GM19099 (cell line): ENCODE data around the gene RLF.

ENCODE experiments used
- POLR2A ChIP-seq: IDR thresholded peaks from 3 replicates; pipeline ENCODE4 v1.6.1; 2011; ENCODE audit warnings: low read depth; ENCODE audit not compliant: insufficient read length; ENCODE audit errors: extremely low read depth

RLF gene

GRCh38 chr1:40221977-40222772 is 61.0 kb downstream of the RLF start:
- TF ChIP-seq POLR2A, result no peak

- TF ChIP-seq POLR2A, result no peak
Measured at GRCh38 chr1:40224040-40224439, 62.9 kb downstream of the RLF start.

- TF ChIP-seq POLR2A, result no peak
Measured at GRCh38 chr1:40226192-40226591, 65.0 kb downstream of the RLF start.

DNA sequence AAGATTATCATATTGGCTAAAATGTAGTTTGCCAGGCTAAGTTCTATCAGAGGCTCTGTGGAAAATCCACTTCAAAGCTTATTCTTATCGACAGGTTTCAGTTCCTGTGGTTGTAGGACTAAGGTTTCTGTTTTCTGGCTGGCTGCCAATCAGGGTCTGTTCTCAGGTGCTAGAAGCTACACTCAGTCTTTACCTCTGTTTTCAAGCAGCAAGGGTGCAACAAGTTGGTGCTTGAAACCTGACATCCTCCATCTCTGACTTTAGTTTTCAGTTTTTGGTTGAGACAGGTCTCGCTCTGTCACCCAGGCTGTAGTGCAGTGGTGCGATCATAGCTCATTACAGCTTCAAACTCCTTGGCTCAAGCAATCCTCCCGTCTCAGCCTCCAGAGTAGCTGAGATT is 71.3 kb downstream of the RLF start:
- TF ChIP-seq POLR2A, result no peak

DNA sequence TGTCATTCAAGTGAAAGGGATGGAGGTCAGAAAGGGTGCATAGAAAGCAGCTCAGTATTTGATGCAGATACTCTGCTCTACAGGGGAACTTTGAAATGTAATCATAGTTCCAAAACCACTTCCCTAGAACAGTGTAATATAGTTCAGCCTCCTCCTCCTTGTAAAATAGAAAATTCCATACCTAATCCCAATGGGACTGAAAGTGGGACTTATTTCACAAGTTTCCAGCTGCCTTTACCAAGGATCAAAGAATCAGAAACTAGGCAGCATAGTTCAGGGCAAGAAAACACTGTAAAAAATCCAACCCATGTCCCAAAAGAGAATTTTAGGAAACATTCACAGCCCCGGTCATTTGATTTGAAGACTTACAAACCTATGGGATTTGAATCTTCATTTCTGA is 78.4 kb downstream of the RLF start:
- TF ChIP-seq POLR2A, result no peak

DNA sequence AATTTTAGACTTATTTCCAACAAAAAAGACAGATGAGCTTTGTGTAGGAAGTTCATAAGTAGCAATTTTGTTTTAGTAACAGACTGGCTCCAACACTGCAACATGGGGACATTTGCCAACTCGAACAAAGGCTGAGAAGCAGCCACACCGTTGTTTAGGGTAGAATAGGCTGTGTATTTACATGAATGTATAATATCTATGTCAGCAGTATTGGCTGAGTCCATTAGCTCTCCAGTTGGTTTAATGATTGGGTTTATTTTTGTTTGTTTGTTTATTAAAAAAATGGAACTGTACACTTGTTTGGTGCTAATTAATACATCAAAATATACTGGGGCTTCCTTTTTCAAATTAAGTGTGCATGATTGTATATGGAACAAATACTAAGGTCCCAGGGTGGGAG is 79.2 kb downstream of the RLF start:
- TF ChIP-seq POLR2A, result no peak

- no peak for TF ChIP-seq POLR2A
Measured at GRCh38 chr1:40241362-40241761, 80.2 kb downstream of the RLF start.

DNA sequence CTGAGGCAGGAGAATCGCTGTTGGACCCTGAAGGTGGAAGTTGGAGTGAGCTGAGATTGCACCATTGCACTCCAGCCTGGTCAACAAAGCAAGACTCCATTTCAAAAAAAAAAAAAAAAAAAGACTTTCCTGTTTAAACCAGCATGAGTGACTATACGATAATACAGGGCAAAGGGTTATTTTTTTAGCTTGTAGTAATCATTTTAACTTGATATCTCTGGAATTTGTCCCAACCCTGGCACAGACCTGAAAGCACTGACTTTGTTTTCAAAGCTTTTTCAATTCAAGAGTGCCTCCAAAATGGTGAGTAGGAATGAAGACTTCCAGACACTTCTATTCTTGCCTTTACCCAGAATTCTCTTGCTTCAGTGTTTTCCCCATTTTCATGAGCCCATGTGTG is 82.2 kb downstream of the RLF start:
- no peak for TF ChIP-seq POLR2A

GRCh38 chr1:40244138-40244744 is 83.1 kb downstream of the RLF start:
- TF ChIP-seq POLR2A, result no peak

GRCh38 chr1:40245686-40246085 is 84.5 kb downstream of the RLF start:
- no peak for TF ChIP-seq POLR2A

DNA sequence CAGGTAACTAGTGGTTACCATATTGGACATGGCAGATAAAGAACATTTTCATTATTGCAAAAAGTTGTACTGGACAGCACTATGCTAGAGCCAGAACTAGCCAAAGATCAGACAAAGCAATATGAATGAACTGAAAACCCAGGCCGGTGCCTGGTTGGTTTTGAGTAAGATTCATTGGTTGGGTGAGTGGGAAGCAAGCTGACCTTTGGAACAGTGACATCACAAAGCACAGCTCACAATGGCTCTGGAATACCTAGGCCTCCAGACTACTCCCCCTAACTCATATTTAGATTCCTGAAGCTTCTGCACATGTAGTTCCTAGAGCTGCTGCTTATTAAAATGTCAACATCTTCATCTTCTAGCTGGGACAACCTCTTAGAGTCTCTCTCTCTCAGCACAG is 86.5 kb downstream of the RLF start, which contains the start of gene TMCO2:
TSS of gene TMCO2 (plus strand) at position 283 of the 400 bp plus-strand sequence. CDS start at position 340, 57 bp downstream.
- no peak for TF ChIP-seq POLR2A

GRCh38 chr1:40248412-40248811 is 87.2 kb downstream of the RLF start:
- no peak for TF ChIP-seq POLR2A

- TF ChIP-seq POLR2A, result no peak
Measured at GRCh38 chr1:40251456-40251855, 90.3 kb downstream of the RLF start.

DNA sequence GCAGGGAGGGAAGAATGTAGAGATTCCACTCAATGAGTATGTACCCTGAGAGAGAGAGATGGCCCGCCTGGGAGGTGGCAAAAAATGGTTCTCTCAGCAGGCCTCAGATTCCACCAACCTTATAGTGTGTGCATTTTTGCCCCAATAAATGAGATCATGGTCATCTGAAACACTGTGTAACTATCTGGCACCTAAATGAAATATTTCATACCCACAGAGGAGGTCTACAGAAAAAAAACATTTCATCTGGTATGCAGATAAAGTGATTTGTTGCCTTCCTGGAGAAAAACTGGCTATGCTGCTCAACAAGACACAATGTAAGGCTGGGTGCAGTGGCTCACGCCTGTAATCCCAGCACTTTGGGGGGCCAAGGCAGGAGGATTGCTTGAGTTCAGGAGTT is 91.4 kb downstream of the RLF start:
- TF ChIP-seq POLR2A, result no peak

DNA sequence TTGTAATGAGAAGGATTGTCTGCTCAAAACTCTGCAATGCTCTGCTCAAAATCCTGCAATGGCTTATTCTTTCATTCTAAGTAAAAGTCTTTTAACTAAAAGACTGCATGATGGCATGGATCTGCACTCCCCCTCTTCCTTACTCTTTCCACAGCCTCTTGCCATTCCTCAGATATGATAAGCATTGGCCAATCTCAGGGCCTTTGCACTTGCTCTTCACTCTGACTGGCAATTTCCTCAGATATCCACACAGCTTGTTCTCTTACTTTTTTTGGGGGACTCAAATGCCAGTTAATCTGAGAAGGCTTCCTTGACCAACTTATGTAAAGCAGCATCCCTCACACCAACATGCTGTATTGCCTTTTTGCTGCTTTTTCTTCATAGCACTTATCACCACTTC is 94.0 kb downstream of the RLF start:
- no peak for TF ChIP-seq POLR2A

GRCh38 chr1:40256401-40257084 is 95.4 kb downstream of the RLF start:
- no peak for TF ChIP-seq POLR2A

DNA sequence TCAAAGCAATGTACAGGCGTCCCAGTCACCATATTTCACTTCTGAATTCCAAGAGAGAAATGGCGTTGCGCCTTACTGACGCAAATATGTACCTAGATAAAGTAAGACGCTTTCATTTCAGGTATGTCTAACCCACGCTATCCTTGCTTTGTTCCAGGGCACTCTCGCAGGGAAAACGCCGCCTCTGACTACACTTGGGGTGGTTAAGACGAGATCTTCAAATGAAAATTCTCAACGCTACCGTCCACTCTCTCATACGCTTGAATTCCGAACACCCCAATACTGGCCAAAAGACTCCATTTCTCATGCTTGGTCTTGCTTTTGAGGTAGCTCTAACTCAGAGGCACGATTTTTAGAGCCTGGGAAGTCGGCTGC is 96.1 kb downstream of the RLF start:
- TF ChIP-seq POLR2A, result no peak
